A549 (cell line): ENCODE data around the gene IQGAP2.

Source experiments
- CHD4 ChIP-seq: fragments of 200-600 bp; sonication (generic); IDR thresholded peaks from 2 replicates; pipeline ENCODE4 v1.6.1; 2016; ENCODE audit warnings: antibody characterized with exemption, mild to moderate bottlenecking, borderline replicate concordance
- NR3C1 ChIP-seq: fragments of >200 bp; sonication (Bioruptor Twin); formaldehyde crosslinking; IDR thresholded peaks from 3 replicates; pipeline ENCODE4 v1.6.1; 2017
- POLR2A ChIP-seq: IDR thresholded peaks from 2 replicates; pipeline ENCODE4 v1.6.1; 2012; ENCODE audit warnings: mild to moderate bottlenecking, low read length
- TF ChIP-seq, protein P1 (sequence below): fragments of >200 bp; sonication (Bioruptor Twin); formaldehyde crosslinking; IDR thresholded peaks from 3 replicates; pipeline ENCODE4 v1.5.1; 2016

DNA sequence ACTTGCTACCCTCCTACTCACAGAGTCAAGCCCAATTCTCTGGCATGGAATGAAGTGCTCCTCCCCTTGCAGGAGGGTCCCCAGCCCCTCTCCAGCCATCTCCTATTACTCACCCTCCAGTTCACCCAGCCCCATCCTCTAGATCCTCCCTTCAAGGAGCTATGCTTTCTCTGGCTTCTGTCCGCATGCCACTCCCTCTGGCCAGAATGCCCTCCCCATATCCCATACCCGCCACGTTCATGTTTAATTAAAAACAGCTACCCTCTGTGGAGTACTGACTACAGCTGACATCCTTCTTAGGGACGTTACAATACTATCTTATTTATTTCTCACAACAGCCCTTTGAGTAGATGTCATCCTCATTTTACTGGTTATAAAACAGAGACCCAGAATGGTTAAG is 315.8 kb downstream of the IQGAP2 start:
- TF ChIP-seq, protein P1, sequence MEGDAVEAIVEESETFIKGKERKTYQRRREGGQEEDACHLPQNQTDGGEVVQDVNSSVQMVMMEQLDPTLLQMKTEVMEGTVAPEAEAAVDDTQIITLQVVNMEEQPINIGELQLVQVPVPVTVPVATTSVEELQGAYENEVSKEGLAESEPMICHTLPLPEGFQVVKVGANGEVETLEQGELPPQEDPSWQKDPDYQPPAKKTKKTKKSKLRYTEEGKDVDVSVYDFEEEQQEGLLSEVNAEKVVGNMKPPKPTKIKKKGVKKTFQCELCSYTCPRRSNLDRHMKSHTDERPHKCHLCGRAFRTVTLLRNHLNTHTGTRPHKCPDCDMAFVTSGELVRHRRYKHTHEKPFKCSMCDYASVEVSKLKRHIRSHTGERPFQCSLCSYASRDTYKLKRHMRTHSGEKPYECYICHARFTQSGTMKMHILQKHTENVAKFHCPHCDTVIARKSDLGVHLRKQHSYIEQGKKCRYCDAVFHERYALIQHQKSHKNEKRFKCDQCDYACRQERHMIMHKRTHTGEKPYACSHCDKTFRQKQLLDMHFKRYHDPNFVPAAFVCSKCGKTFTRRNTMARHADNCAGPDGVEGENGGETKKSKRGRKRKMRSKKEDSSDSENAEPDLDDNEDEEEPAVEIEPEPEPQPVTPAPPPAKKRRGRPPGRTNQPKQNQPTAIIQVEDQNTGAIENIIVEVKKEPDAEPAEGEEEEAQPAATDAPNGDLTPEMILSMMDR = no peak
- TF ChIP-seq NR3C1 (no peak), POLR2A (no peak), CHD4 (no peak)
